Measurements from ENCODE around the gene AGR2.

The AGR2 gene

DNA sequence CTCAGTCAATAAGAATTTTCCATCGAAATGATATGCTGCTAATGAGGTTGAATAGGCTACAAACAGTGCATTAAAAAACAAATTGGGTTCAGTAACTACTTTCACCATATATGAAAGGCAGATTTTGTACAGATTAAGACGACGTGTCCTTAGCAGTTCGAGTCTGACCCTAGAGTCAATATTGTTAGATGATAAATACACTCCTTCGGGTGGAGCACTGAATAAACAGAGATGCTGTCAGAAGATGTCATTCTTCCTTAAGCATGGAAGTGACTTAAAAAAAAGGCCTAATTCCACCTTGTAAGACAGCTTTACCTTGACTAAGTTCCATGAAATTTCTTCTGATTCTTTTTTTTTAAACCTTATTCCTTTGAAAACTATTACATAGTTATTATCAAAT is 5.8 kb upstream of the AGR2 start:
- ChIA-PET CTCF (interaction anchor here (1.2 kb wide), 1 partner anchor 9 kb away, joined by 3 read pairs; no protein-coding TSS in a partner anchor), POLR2A (no interaction called here)
- no peak for TF ChIP-seq CTCF (IDR thresholded peaks at IDR 0.05; ENCODE audit: control extremely low read depth, extremely low read depth, low read depth, missing control alignments)
- no peak for DNase-seq (ENCODE audit: extremely low spot score)

DNA sequence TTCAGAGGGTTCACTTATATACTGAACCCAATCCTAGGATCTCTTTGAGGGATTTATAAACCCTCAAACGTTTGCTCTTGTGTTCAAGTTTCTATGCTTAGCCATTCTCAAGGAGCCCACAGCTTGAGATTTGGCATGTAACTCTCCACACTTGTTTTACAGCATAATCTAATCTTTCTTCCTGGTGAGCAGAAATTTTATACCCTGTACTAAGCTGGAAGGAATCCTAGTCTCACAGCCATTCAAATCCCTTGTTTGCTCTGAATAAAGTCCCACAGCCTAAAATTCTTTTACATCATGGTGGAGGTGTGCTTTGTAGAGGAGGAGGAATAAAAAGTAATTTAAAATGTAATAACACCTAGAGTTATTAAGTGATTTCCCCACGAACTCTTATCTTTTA is 5.3 kb upstream of the AGR2 start:
- no peak for TF ChIP-seq CTCF (IDR thresholded peaks at IDR 0.05; ENCODE audit: control extremely low read depth, extremely low read depth, low read depth, missing control alignments)
- ChIA-PET CTCF (interaction anchor here (1.2 to 1.7 kb wide), 3 partner anchors 8 to 27 kb away, joined by 3 to 6 read pairs (median 4); no protein-coding TSS in a partner anchor), POLR2A (no interaction called here)
- DNase-seq (ENCODE audit: extremely low spot score) = no peak

DNA sequence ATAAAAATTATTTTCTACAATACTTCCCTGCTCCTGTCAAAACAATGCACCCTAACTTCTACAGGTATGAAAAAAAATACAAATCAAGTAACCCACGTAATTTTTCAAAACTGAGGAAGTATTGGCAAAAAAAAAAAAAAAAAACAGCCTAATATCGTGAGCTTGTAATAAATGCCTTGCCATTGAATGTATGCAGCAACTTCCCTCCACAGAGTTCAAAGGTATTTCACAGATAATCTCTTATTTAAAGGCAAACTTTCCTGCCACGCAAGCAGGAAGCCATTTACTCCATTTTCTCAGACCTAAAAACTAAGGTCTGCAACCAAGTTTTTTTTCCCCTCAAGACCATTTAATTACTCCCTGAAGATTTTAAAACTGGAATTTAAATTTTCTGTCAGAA is 642 bp upstream of the AGR2 start:
- CTCF ChIA-PET = interaction anchor here (1.7 kb wide), 1 partner anchor 110 kb away, joined by 3 read pairs; no protein-coding TSS in a partner anchor
- TF ChIP-seq CTCF (IDR thresholded peaks at IDR 0.05; ENCODE audit: control extremely low read depth, extremely low read depth, low read depth, missing control alignments) = no peak
- DNase-seq (ENCODE audit: extremely low spot score) = no peak
- POLR2A ChIA-PET = no interaction called here

DNA sequence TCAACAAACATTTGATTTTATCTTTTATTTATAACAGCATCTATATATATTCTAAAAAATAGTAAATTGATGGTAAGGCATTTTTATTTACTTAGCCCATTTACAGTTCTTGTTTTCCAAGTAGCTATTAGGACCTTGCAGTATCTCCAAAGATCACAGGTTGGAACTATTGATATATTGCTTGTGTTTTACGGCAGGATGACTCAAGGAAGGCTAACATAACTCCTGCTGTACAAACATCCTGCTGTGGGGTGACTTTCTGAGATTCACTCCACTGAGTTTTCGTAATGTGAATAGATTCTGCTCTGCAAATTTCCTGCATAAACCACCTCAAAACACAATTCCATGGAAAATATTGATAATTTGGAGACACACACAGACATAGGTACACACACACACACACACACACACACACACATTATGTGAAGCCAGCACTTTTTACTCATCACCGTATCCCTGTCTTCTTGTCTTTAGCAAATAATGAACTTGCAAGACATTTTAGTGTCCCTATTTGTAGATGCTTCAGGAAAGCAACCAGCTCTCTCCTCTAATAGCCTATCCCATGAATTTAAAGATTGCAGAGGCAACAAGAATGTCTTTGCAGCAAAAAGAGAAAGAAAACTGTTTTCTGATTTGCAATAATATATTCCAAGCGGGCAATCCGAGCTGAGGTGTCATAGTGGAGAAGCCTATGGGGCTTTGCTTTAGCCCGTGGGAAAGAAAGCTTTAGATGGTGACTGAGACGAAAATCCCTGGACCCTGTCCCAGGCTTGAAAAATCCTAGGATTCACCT is 722 bp downstream of the AGR2 start:
- POLR2A ChIA-PET = no interaction called here
- DNase-seq (ENCODE audit: extremely low spot score) = no peak
- CTCF ChIA-PET = interaction anchor here (1.7 to 1.8 kb wide), 2 partner anchors 10 to 112 kb away, joined by 3 to 4 read pairs; no protein-coding TSS in a partner anchor
- TF ChIP-seq CTCF (IDR thresholded peaks at IDR 0.05; ENCODE audit: control extremely low read depth, extremely low read depth, low read depth, missing control alignments) = no peak

- ChIA-PET POLR2A (no interaction called here), CTCF (interaction anchor here (1.1 to 2.5 kb wide), 3 partner anchors 10 to 115 kb away, joined by 3 to 10 read pairs (median 4); no protein-coding TSS in a partner anchor)
- no peak for TF ChIP-seq CTCF (IDR thresholded peaks at IDR 0.05; ENCODE audit: control extremely low read depth, extremely low read depth, low read depth, missing control alignments)
- no peak for DNase-seq (ENCODE audit: extremely low spot score)
Measured at GRCh38 chr7:16803125-16803524, 1.7 kb downstream of the AGR2 start.

DNA sequence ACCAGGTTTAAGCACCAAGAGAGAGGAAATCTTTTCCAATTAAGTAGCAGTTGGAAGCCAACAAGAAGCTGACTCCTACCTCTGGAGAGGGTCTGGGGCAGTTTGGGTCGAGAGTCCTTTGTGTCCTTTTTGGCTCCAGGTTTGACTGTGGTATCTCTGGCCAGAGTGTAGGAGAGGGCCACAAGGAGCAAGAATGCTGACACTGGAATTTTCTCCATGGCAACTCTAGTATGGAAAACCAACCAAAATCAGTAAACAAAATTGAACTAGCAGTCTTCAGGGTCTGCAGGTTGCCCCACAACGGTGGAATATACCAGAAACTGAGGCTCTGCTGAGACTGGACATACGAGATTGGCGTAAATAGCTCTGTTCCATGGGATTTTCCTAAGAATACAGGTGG is 3.2 kb downstream of the AGR2 start:
- ChIA-PET CTCF (interaction anchor here (0.7 to 4.1 kb wide), 17 partner anchors 9 to 845 kb away, joined by 3 to 24 read pairs (median 4); no protein-coding TSS in a partner anchor), POLR2A (no interaction called here)
- no peak for DNase-seq (ENCODE audit: extremely low spot score)
- no peak for TF ChIP-seq CTCF (IDR thresholded peaks at IDR 0.05; ENCODE audit: control extremely low read depth, extremely low read depth, low read depth, missing control alignments)
